ENCODE data around the gene FGF14.

DNA sequence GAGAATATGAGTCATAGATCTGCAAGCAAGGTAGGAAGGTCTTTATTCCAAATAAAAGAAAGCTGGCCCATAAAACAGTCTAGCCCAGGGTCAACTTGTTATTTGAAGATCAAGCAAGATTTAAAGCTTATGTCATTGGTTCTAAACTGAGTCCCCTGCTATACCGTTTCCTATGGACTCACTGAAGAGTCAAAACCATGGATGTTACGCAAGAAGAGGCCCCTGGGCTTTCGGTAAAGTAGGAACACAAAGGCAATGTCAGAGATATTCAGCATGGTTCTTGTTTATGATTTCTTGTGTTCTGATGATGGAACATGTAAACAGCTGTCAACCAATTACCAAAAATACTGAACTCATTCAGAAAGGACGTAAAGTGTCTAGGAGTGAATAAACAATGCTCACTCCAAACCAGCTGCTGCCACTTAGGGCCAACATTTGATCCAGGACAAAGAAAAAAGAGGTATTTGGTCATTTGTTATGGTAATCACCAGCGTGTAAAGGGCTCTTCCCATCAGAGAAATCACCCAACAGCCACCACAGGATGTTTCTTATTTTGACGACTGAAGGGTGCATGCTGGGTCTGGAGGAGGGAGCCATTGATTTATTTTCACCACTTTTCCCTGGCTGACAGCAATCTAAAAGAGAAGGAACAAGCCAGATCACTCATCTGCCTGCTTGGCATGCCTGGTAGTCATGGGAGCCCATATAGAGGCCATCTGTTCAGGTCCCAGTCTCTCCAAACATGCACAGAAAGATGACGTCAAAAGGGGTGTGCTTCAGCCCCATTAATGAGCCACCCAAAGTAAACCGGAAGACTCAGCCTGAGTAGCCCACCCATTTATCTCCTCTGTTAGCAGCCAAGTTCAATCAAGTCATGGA lies 68.3 kb downstream of the FGF14 start:
- TF ChIP-seq, protein P1, sequence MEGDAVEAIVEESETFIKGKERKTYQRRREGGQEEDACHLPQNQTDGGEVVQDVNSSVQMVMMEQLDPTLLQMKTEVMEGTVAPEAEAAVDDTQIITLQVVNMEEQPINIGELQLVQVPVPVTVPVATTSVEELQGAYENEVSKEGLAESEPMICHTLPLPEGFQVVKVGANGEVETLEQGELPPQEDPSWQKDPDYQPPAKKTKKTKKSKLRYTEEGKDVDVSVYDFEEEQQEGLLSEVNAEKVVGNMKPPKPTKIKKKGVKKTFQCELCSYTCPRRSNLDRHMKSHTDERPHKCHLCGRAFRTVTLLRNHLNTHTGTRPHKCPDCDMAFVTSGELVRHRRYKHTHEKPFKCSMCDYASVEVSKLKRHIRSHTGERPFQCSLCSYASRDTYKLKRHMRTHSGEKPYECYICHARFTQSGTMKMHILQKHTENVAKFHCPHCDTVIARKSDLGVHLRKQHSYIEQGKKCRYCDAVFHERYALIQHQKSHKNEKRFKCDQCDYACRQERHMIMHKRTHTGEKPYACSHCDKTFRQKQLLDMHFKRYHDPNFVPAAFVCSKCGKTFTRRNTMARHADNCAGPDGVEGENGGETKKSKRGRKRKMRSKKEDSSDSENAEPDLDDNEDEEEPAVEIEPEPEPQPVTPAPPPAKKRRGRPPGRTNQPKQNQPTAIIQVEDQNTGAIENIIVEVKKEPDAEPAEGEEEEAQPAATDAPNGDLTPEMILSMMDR (conservative IDR thresholded peaks at IDR 0.05), result no peak
- no peak for TF ChIP-seq ZFX (IDR thresholded peaks at IDR 0.05)

Data from C4-2B (cell line).